NK-92 treated with Interleukin-12 subunit alpha and Interleukin-12 subunit beta, amount 100 ng/mL, for 24 hours (cell line): Measurements from ENCODE around the gene ADGRV1.
"Not testable (repeated sequence)": the region's sequence is repeated elsewhere in the genome, so short reads cannot be mapped to it uniquely, and the experiment has no call there.

Experiments used
- DNase-seq: peaks from one replicate; lab custom pipeline; 2025; lab: John Stamatoyannopoulos, UW

Gene ADGRV1

DNA sequence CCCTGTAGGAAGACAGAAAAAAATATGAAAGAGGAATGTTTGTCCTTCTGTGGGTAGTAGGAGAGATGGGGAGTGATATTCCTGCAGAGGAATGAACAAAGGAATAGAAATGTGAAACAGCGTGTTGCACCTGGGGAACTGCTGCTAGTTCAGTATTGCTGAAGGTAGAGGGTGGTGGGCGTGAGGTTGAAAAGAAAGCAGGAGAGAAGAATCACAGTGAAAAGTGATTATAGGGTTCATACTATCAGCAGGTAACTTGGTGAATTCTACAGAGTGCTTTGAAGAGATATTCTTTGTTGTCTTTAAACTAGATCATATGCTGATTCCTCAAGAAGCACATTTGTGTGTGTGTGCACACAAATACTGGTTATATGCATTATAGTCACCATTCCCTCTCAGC is 95.6 kb downstream of the ADGRV1 start:
- DNase-seq = no peak

GRCh38 chr5:90655423-90655822 is 96.8 kb downstream of the ADGRV1 start:
- no peak for DNase-seq

- DNase-seq = no peak
Measured at GRCh38 chr5:90657030-90657429, 98.4 kb downstream of the ADGRV1 start.

GRCh38 chr5:90657788-90658187 is 99.2 kb downstream of the ADGRV1 start:
- no peak for DNase-seq

DNA sequence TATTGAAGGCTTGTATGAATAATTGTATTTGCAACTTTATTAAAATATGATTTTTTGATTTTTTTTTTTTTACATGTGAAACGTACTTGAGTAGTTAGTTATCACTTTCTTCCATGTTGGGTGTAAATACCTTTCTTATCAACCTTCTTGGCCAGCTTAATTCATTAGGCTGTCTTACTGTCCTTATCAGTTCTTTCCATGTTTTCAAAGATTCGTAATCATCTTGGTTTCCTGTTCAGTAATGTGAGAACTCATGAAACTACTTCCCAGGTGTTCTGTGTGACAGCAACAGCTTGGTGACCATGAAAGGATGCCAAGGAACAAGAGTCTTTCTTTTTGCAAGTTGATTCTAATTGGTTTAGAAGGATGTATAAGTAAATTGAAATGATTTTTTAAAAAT is 100.0 kb downstream of the ADGRV1 start:
- DNase-seq = no peak

DNA sequence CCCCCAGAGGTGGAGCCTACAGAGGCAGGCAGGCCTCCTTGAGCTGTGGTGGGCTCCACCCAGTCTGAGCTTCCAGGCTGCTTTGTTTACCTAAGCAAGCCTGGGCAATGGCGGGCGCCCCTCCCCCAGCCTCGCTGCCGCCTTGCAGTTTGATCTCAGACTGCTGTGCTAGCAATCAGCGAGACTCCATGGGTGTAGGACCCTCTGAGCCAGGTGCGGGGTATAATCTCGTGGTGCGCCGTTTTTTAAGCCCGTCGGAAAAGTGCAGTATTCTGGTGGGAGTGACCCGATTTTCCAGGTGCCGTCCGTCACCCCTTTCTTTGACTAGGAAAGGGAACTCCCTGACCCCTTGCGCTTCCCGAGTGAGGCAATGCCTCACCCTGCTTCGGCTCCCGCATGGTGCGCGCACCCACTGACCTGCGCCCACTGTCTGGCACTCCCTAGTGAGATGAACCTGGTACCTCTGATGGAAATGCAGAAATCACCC is 109.5 kb downstream of the ADGRV1 start:
- not testable (repeated sequence) for DNase-seq

- no peak for DNase-seq
Measured at GRCh38 chr5:90675222-90675621, 116.6 kb downstream of the ADGRV1 start.

GRCh38 chr5:90680921-90681563 is 122.4 kb downstream of the ADGRV1 start:
- DNase-seq = no peak

GRCh38 chr5:90682278-90682677 is 123.7 kb downstream of the ADGRV1 start:
- DNase-seq = no peak

DNA sequence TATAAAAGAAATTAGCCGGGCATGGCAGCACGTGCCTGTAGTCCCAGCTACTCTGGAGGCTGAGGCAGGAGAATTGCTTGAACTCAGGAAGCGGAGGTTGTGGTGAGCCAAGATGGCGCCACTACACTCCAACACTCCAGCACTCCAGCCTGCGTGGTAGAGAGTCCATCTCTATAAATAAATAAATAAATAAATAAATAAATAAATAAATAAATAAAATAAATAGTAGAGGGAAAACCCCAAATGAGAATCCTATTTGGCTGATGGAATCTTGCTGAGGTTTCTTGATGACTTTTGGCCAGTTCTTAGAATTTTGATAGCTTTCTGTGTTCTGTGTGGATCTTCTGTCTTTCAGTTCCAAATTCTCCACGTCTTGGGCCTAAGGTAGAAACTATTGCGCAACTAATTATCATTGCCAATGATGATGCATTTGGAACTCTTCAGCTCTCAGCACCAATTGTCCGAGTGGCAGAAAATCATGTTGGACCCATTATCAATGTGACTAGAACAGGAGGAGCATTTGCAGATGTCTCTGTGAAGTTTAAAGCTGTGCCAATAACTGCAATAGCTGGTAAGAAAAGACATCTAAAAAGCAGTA is 126.9 kb downstream of the ADGRV1 start:
- DNase-seq = no peak

GRCh38 chr5:90686363-90686762 is 127.8 kb downstream of the ADGRV1 start:
- not testable (repeated sequence) for DNase-seq

GRCh38 chr5:90687458-90687857 is 128.9 kb downstream of the ADGRV1 start:
- DNase-seq = not testable (repeated sequence)

- no peak for DNase-seq
Measured at GRCh38 chr5:90689064-90689463, 130.5 kb downstream of the ADGRV1 start.

GRCh38 chr5:90690307-90690706 is 131.7 kb downstream of the ADGRV1 start:
- no peak for DNase-seq

GRCh38 chr5:90691533-90691932 is 132.9 kb downstream of the ADGRV1 start:
- no peak for DNase-seq

DNA sequence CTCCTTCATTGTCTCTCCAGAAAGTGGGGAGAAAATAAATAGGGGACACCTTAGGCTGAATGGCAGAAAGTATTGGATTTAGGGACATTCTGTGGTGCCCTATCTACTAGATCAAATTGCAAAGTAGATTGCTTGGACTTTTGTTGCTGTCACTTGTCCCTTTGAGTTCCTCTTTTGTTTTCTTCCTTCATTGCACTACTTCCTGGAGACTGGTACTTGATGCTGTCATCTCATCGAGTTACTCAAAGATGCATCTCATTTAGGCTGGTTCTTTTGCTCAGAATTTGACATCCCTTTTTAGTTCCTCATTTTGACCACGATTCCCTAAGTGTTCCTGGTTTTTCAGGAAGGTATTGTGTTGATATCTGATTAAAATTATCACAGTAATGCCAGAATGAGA is 137.6 kb downstream of the ADGRV1 start:
- DNase-seq = no peak

- no peak for DNase-seq
Measured at GRCh38 chr5:90700299-90700698, 141.7 kb downstream of the ADGRV1 start.

DNA sequence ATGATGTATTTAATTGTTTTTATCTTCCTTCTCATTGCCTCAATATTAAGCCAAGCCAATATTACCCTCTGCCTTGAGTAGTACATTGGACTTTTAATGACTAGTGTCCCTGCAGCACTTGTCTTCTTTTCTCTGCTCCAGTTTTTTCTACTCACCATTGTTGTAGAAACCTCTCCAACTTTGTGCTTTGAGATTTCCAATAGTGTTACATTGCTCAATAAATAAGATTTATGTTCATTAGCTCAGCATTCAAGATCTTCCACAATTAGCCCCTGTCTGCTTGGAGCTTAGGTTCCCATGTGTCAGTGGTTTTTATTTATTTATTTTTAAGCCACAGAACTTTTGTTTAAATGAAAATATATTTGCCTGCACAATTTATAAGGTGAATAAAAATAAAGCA is 145.3 kb downstream of the ADGRV1 start:
- DNase-seq = no peak

DNA sequence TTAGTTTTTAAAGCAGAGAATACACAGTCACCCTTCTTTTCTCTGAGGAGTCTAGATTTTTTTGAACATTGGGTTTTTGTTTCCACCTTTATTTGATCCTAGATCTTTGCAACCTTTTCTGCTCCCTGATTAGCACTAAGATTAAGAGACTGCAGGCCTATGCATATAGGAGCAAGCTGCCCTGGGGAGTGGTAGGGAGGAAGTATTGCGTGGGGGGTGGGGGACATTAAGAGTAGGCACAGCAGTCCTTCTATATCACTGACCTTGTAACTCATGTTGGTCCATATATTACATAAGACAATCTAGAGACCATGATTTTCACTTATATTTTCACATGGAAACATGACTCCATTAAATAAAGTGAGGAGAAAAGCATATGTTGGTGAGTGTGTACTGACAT is 149.1 kb downstream of the ADGRV1 start:
- DNase-seq = no peak

DNA sequence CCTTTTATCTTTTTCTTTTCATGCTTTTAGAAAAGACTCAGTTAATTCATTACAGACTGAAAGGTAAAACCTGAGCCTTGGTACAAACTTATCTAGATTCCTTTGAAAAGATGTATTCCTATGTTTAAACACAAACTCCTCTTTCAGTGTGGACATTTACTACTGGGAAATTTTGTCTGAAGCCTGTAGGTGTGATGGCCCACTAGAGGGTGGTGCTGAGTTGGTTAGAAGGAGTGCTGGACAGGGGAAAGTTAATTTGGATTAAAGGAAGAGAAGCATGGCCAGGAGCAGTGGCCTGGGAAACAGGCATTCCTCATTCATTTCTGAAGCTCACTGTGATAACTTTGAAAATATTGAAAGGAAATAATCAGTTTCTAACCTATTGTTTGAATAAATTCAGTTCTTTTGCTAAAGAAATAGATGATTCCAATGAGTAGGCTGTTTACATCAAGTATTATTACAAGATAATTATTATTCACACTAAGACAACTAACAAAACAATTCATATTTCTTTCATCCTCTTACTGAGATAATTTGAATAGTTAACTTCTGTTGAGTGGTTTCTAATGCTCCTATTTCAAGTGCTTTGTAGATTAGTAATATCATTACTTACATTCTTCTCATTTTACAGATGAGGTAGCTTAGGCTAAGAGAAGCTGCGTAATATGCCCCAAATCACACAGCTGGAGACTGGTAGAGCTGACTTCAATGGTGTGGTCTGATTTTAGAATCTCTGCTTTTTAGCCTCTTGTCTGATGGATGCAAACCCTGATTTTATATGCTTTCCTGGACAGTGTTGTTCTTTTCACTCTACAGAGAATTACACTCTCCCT is 150.9 kb downstream of the ADGRV1 start:
- no peak for DNase-seq

DNA sequence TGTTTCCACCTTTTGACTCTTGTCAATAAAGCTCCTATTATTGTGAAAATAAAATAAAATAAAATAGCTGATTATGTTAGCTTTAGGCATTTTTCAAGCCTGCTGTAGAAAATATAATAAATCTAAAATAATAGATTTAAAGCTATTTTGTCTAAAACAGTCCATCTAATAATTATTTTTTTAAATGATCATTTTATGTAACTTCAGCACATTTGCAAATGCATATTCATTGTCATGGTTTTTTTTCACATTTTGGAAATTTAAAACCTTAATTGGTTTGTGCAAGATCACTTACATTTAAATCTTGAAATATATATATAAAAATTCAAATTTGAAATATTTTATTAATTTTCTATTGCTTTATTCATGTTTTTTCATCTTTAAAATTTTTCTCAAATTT is 159.8 kb downstream of the ADGRV1 start:
- no peak for DNase-seq

DNA sequence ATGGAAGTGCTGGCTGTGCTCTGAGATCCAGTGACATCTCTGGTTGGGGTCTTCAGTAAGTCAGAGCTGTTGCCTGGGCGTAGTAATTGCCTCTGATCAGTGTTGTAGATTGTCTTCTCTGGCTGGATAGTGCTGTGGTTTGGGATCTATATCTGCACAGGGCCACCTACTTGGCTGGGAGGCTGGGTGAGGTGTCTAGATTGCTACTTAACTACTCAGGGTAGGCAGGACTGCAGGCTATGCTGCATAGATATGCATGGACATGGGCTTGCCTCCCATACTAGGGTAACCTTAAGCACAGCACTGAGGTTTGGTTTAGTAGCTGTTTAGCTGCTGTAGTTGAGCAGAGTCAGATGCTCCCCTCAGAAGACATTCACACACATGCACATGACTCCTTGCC is 181.0 kb downstream of the ADGRV1 start:
- no peak for DNase-seq

- DNase-seq = no peak
Measured at GRCh38 chr5:90740244-90740799, 181.7 kb downstream of the ADGRV1 start.
